ENCODE measurements around the gene EGLN2. TPM values are rescaled to one million over a fixed set of nuclear protein-coding genes. Genes with fewer than 3 reads are reported as not detected.
"Not testable (repeated sequence)": the region's sequence is repeated elsewhere in the genome, so short reads cannot be mapped to it uniquely, and the experiment has no call there.

The EGLN2 gene
- total RNA-seq, 1 experiment from 2014 or later: 58.6 TPM

GRCh38 chr19:40763963-40764362 is 35.0 kb upstream of the EGLN2 start:
- H3K36me3 ChIP-seq (ENCODE audit: control insufficient read depth in 1 of 2, insufficient read depth in 2 of 2, low read length in 2 of 2): peaks cover 67 to 68% of the 10 kb centered on the region in 2 experiments
- TF ChIP-seq ELF1 (IDR thresholded peaks at IDR 0.05; ENCODE audit: borderline replicate concordance, low read depth) (no peak), ZBTB33 (IDR thresholded peaks at IDR 0.05; ENCODE audit: extremely low read depth, insufficient replicate concordance, low read length) (no peak)
- DNase-seq (ENCODE audit: low read depth, low spot score) (no peak), ATAC-seq (no peak)
- H3K27ac ChIP-seq (ENCODE audit: low read depth, low read length): no peak overlapping the region
- ChIA-PET RAD21 (ENCODE audit: low non-redundant PET in 1 of 2, low total read pairs in 2 of 2, uncharacterized antibody in 2 of 2, unreplicated experiment in 2 of 2) (no interaction called here), CTCF (no interaction called here), POLR2A (no interaction called here)
- H3K4me1 ChIP-seq (ENCODE audit: control insufficient read depth in 1 of 2, insufficient read depth in 2 of 2, low read length in 2 of 2): no peaks in the 10 kb centered on the region
- no peaks in the 10 kb centered on the region for H3K27me3 ChIP-seq (ENCODE audit: insufficient read depth, low read length)
- H2AFZ ChIP-seq (ENCODE audit: low read depth, low read length, poor library complexity, severe bottlenecking): no peak overlapping the region
- intact Hi-C loops (cut with micrococcal nuclease): no loop called here
- no peaks in the 10 kb centered on the region for H3K9me3 ChIP-seq (ENCODE audit: control insufficient read depth in 1 of 2, insufficient read depth in 1 of 2, low read depth in 1 of 2, low read length in 2 of 2)
- no peak overlapping the region for H3K9ac ChIP-seq (ENCODE audit: low read length)
- H3K79me2 ChIP-seq (ENCODE audit: insufficient read depth, low read length): peaks cover 52% of the 10 kb centered on the region
- BruUV-seq (replicated peaks): no TSS peak
- H4K20me1 ChIP-seq (ENCODE audit: insufficient read depth): no peaks in the 10 kb centered on the region
- no peak overlapping the region for H3K4me2 ChIP-seq (ENCODE audit: low read length)
- no peak overlapping the region for H3K4me3 ChIP-seq (replicated peaks in 1 of 2; ENCODE audit: low read depth in 1 of 2, low read length in 2 of 2)
- no peaks in the 10 kb centered on the region for H3K9me2 ChIP-seq (ENCODE audit: insufficient read depth)

GRCh38 chr19:40766385-40766784 is 32.6 kb upstream of the EGLN2 start:
- BruUV-seq (replicated peaks); intact Hi-C loops (cut with micrococcal nuclease); H3K4me3 ChIP-seq (replicated peaks in 1 of 2; ENCODE audit: low read depth in 1 of 2, low read length in 2 of 2); H3K27ac ChIP-seq (ENCODE audit: low read depth, low read length); H4K20me1 ChIP-seq (ENCODE audit: insufficient read depth); CTCF ChIA-PET; H2AFZ ChIP-seq (ENCODE audit: low read depth, low read length, poor library complexity, severe bottlenecking); H3K4me2 ChIP-seq (ENCODE audit: low read length); DNase-seq (ENCODE audit: low read depth, low spot score); H3K9me2 ChIP-seq (ENCODE audit: insufficient read depth); H3K9ac ChIP-seq (ENCODE audit: low read length); H3K9me3 ChIP-seq (ENCODE audit: control insufficient read depth in 1 of 2, insufficient read depth in 1 of 2, low read depth in 1 of 2, low read length in 2 of 2); H3K4me1 ChIP-seq (ENCODE audit: control insufficient read depth in 1 of 2, insufficient read depth in 2 of 2, low read length in 2 of 2); ATAC-seq; H3K27me3 ChIP-seq (ENCODE audit: insufficient read depth, low read length): not testable (repeated sequence)
- peaks cover 45% of the 10 kb centered on the region in 2 experiments; a peak in 3 of 4 replicates for H3K36me3 ChIP-seq (ENCODE audit: control insufficient read depth in 1 of 2, insufficient read depth in 2 of 2, low read length in 2 of 2)
- H3K79me2 ChIP-seq (ENCODE audit: insufficient read depth, low read length): peaks cover 28% of the 10 kb centered on the region
- RAD21 ChIA-PET (ENCODE audit: low non-redundant PET in 1 of 2, low total read pairs in 2 of 2, uncharacterized antibody in 2 of 2, unreplicated experiment in 2 of 2): interaction anchor here in 1 of 2 experiments (0.6 kb wide), 1 partner anchor 12 kb away, joined by 3 read pairs; the partner anchor contains the start of gene RAB4B
- POLR2A ChIA-PET: interaction anchor here (1.3 kb wide), 1 partner anchor 12 kb away, joined by 5 read pairs; the partner anchor contains the start of gene RAB4B

Measured in HCT116 (cell line).